ENCODE measurements around the gene C11orf68.

Gene C11orf68

DNA sequence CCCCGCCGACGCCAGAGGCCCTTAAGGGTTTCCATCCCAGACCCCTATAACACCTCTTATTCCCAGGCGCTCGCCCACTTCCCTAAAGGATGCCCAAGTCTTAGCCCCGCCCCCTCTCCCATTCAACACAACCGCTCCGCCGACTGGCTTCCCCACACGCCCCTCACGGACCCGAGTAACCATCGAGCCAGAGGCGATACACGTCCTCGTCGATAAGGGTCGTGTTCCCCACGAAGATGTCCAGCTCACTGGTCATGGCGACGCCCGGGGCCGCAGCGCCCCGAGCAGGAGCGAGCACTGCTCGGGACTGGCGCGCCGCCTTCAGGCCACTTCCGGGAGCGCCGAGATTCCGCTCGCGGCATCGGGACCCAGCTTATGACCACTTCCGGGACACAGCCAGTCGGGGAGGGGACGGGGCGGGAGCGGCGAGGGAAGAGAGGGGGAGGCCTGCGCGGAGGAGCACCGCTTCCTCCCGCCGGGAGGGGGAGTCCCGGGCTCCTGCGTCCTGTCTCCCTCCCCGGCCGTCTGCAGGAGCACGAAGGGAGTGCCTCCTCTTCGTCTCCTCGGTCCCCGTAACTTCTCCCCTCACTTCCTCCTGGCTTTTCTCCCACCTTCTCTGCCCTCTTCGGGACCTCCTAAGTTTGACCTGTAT lies 30.6 kb downstream of the C11orf68 start, which contains the start of gene FIBP (continued):
- TF ChIP-seq KLF16 (tag by site-specific recombination; IDR thresholded peaks at IDR 0.05) (peak; percentile 49; the same call in 1 of the 2 replicates), GLIS2 (tag by site-specific recombination; IDR thresholded peaks at IDR 0.05) (peak; percentile 43; the same call in 1 of the 2 replicates), ZNF785 (tag by site-specific recombination; IDR thresholded peaks at IDR 0.05) (no peak), REPIN1 (tag by site-specific recombination; IDR thresholded peaks at IDR 0.05; ENCODE audit: low read depth) (no peak), KLF8 (tag by site-specific recombination; IDR thresholded peaks at IDR 0.05) (peak; percentile 43)
- TF ChIP-seq, protein P1, sequence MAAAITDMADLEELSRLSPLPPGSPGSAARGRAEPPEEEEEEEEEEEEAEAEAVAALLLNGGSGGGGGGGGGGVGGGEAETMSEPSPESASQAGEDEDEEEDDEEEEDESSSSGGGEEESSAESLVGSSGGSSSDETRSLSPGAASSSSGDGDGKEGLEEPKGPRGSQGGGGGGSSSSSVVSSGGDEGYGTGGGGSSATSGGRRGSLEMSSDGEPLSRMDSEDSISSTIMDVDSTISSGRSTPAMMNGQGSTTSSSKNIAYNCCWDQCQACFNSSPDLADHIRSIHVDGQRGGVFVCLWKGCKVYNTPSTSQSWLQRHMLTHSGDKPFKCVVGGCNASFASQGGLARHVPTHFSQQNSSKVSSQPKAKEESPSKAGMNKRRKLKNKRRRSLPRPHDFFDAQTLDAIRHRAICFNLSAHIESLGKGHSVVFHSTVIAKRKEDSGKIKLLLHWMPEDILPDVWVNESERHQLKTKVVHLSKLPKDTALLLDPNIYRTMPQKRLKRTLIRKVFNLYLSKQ (tag by site-specific recombination; IDR thresholded peaks at IDR 0.05; ENCODE audit: borderline replicate concordance) = no peak
- TF ChIP-seq, protein P2, sequence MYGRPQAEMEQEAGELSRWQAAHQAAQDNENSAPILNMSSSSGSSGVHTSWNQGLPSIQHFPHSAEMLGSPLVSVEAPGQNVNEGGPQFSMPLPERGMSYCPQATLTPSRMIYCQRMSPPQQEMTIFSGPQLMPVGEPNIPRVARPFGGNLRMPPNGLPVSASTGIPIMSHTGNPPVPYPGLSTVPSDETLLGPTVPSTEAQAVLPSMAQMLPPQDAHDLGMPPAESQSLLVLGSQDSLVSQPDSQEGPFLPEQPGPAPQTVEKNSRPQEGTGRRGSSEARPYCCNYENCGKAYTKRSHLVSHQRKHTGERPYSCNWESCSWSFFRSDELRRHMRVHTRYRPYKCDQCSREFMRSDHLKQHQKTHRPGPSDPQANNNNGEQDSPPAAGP (tag by site-specific recombination; IDR thresholded peaks at IDR 0.05) = peak; percentile 77
- TF ChIP-seq, protein P3, sequence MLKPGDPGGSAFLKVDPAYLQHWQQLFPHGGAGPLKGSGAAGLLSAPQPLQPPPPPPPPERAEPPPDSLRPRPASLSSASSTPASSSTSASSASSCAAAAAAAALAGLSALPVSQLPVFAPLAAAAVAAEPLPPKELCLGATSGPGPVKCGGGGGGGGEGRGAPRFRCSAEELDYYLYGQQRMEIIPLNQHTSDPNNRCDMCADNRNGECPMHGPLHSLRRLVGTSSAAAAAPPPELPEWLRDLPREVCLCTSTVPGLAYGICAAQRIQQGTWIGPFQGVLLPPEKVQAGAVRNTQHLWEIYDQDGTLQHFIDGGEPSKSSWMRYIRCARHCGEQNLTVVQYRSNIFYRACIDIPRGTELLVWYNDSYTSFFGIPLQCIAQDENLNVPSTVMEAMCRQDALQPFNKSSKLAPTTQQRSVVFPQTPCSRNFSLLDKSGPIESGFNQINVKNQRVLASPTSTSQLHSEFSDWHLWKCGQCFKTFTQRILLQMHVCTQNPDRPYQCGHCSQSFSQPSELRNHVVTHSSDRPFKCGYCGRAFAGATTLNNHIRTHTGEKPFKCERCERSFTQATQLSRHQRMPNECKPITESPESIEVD (tag by site-specific recombination; IDR thresholded peaks at IDR 0.05) = no peak
- TF ChIP-seq, protein P4, sequence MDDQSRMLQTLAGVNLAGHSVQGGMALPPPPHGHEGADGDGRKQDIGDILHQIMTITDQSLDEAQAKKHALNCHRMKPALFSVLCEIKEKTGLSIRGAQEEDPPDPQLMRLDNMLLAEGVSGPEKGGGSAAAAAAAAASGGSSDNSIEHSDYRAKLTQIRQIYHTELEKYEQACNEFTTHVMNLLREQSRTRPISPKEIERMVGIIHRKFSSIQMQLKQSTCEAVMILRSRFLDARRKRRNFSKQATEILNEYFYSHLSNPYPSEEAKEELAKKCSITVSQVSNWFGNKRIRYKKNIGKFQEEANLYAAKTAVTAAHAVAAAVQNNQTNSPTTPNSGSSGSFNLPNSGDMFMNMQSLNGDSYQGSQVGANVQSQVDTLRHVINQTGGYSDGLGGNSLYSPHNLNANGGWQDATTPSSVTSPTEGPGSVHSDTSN (CRISPR knock-in tag; IDR thresholded peaks at IDR 0.05) = 0 out of 2 replicates have a peak, but pooled peaks have one; percentile 52
- TF ChIP-seq, protein P5, sequence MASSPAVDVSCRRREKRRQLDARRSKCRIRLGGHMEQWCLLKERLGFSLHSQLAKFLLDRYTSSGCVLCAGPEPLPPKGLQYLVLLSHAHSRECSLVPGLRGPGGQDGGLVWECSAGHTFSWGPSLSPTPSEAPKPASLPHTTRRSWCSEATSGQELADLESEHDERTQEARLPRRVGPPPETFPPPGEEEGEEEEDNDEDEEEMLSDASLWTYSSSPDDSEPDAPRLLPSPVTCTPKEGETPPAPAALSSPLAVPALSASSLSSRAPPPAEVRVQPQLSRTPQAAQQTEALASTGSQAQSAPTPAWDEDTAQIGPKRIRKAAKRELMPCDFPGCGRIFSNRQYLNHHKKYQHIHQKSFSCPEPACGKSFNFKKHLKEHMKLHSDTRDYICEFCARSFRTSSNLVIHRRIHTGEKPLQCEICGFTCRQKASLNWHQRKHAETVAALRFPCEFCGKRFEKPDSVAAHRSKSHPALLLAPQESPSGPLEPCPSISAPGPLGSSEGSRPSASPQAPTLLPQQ (tag by site-specific recombination; IDR thresholded peaks at IDR 0.05) = peak; percentile 60

DNA sequence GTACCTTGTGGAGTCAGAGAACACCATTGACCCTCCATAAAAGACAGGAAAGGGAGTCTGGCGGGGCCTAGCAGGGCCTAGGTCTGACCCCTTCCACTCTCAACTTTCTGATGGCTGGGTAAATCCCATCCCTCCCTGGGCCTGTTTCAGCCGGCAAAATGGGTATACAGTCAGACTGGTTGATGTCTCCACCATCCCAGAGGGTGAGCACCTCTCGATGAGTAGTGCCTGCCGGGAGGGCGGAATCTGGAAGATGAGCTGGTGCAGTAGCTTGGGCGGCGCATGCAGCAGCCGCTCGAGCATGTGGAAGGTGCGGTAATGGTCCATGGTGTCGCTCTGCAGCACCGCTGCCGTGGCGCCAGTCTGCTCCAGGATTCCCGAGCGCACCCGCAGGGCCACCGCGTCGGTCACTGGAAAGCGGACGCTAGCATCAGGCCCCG lies 31.1 kb downstream of the C11orf68 start:
- ChIA-PET CTCF (interaction anchor here (0.6 to 9.5 kb wide), 40 partner anchors 8 to 250 kb away, joined by 3 to 189 read pairs (median 4); partner anchors contain the start of genes CATSPER1, CFL1, CTSW and FOSL1), POLR2A (interaction anchor here (0.6 to 6.1 kb wide), 41 partner anchors 8 to 1550 kb away, joined by 3 to 121 read pairs (median 5); partner anchors contain the start of genes BANF1, C11orf68, CFL1 and CTSW)
- H3K4me1 ChIP-seq (ENCODE audit: control insufficient read depth, insufficient read depth, low read length) = no peaks in the 10 kb centered on the region
- TF ChIP-seq ZNF48 (tag by site-specific recombination; IDR thresholded peaks at IDR 0.05) = no peak
- TF ChIP-seq ZNF600 (tag by site-specific recombination; IDR thresholded peaks at IDR 0.05) = 0 out of 2 replicates have a peak, but pooled peaks have one; percentile 42
- TF ChIP-seq, protein P6, sequence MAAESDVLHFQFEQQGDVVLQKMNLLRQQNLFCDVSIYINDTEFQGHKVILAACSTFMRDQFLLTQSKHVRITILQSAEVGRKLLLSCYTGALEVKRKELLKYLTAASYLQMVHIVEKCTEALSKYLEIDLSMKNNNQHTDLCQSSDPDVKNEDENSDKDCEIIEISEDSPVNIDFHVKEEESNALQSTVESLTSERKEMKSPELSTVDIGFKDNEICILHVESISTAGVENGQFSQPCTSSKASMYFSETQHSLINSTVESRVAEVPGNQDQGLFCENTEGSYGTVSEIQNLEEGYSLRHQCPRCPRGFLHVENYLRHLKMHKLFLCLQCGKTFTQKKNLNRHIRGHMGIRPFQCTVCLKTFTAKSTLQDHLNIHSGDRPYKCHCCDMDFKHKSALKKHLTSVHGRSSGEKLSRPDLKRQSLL (tag by site-specific recombination; IDR thresholded peaks at IDR 0.05) = 0 out of 2 replicates have a peak, but pooled peaks have one; percentile 11
- peak overlapping the region; percentile 87 for H3K4me3 ChIP-seq (ENCODE audit: low read depth, low read length)
- H3K9me3 ChIP-seq (ENCODE audit: control insufficient read depth, insufficient read depth, low read depth, low read length) = no peaks in the 10 kb centered on the region
- H3K36me3 ChIP-seq (ENCODE audit: control insufficient read depth in 2 of 2, insufficient read depth in 1 of 2, low read length in 2 of 2) = peaks cover 0 to 44% of the 10 kb centered on the region in 2 experiments; a peak in 2 of 3 replicates
- peak overlapping the region; percentile 1; the same call in 1 of the 2 replicates for H3K27ac ChIP-seq (ENCODE audit: extremely low read depth, low read depth, low read length)

All from HEK293 (cell line).